Endothelial cell of umbilical vein (primary cell): ENCODE measurements around the gene KIAA0232. TPM values are rescaled to one million over a fixed set of nuclear protein-coding genes. Genes with fewer than 3 reads are reported as not detected.

Source experiments
- BruUV-seq: library from RNA; stranded (reverse); fragments of 400-500 nt; replicated peaks from 2 replicates; lab custom pipeline; 2021; lab: Mats Ljungman, UMichigan
- CTCF ChIA-PET: fragments of 300-600, 350-600 bp; sonication (Branson Sonifier 250); formaldehyde crosslinking; loops from one replicate; lab custom pipeline; 2021; ENCODE audit warnings: antibody characterized with exemption, inconsistent platforms; lab: Charles Lee
- POLR2A ChIA-PET: fragments of 300-600, 350-600 bp; sonication (Branson Sonifier 250); formaldehyde crosslinking; loops from one replicate; lab custom pipeline; 2021; ENCODE audit warnings: antibody characterized with exemption, inconsistent platforms; lab: Charles Lee
- DNase-seq: peaks from one replicate; pipeline ENCODE4 v3.0.0-alpha.2; 2011; ENCODE audit warnings: low read depth, low spot score
- FAIRE-seq: peaks from 2 replicates; lab custom pipeline; 2011; peaks lifted over from hg19 to GRCh38; lab: Jason Lieb, UNC
- H2AFZ ChIP-seq: 2 replicates; pipeline ENCODE4 v1.6.0; 2012; ENCODE audit warnings: low read depth, low read length, control low read depth, inconsistent platforms
- H3K27ac ChIP-seq: 2 replicates; pipeline ENCODE4 v1.5.1; 2011; ENCODE audit warnings: low read depth, mild to moderate bottlenecking, control low read depth, low read length, moderate library complexity; ENCODE audit not compliant: insufficient read depth
- H3K27me3 ChIP-seq, 2 experiments: 2 replicates each; pipeline versions ENCODE4 v1.6.0 to v1.6.1; 2011; ENCODE audit warnings: low read length in 2 of 2, mixed read lengths in 1 of 2; ENCODE audit not compliant: control insufficient read depth in 2 of 2, insufficient read depth in 2 of 2
- H3K36me3 ChIP-seq, 2 experiments: 2 replicates in 1 of 2; 3 replicates in 1 of 2; pipeline ENCODE4 v1.5.1; 2011; ENCODE audit warnings: low read length in 2 of 2, mild to moderate bottlenecking in 1 of 2, moderate library complexity in 1 of 2; ENCODE audit not compliant: control insufficient read depth in 2 of 2, insufficient read depth in 2 of 2; ENCODE audit errors: extremely low read depth in 1 of 2
- H3K4me1 ChIP-seq: 3 replicates; pipeline ENCODE4 v1.5.1; 2011; ENCODE audit warnings: mild to moderate bottlenecking, low read length; ENCODE audit not compliant: control insufficient read depth, insufficient read depth; ENCODE audit errors: extremely low read depth
- H3K4me2 ChIP-seq: 2 replicates; pipeline ENCODE4 v1.6.1; 2011; ENCODE audit warnings: low read length, control low read depth, mixed read lengths; ENCODE audit not compliant: insufficient read depth
- H3K4me3 ChIP-seq, 3 experiments: fragments of 200-600 bp in 1 of 3; sonication (generic), shearing (Covaris generic) in 1 of 3; replicated peaks in 1 of 3; 2 replicates each; pipeline ENCODE4 v1.5.1; 2011 to 2016; ENCODE audit warnings: control low read depth in 3 of 3, low read length in 3 of 3, mild to moderate bottlenecking in 2 of 3, inconsistent platforms in 1 of 3, low read depth in 1 of 3, moderate library complexity in 1 of 3; ENCODE audit not compliant: insufficient read depth in 1 of 3
- H3K79me2 ChIP-seq: 2 replicates; pipeline ENCODE4 v1.6.0; 2012; ENCODE audit warnings: low read length, inconsistent platforms; ENCODE audit not compliant: control insufficient read depth, insufficient read depth
- H3K9ac ChIP-seq: replicated peaks from 2 replicates; pipeline ENCODE3; 2011; ENCODE audit warnings: low read length, control low read depth; ENCODE audit not compliant: insufficient read depth; ENCODE audit errors: extremely low read depth
- H3K9me1 ChIP-seq: replicated peaks from 3 replicates; pipeline ENCODE4 v1.6.0; 2011; ENCODE audit warnings: mild to moderate bottlenecking, low read length; ENCODE audit not compliant: control insufficient read depth, insufficient read depth; ENCODE audit errors: extremely low read depth
- H3K9me3 ChIP-seq: replicated peaks from 2 replicates; pipeline ENCODE4 v1.5.1; 2012; ENCODE audit warnings: low read length, inconsistent platforms; ENCODE audit not compliant: control insufficient read depth, insufficient read depth
- H4K20me1 ChIP-seq: replicated peaks from 2 replicates; pipeline ENCODE3; 2011; ENCODE audit warnings: mild to moderate bottlenecking, low read length; ENCODE audit not compliant: control insufficient read depth, insufficient read depth; ENCODE audit errors: extremely low read depth
- EZH2 ChIP-seq: IDR thresholded peaks from 2 replicates; pipeline ENCODE4 v1.6.1; 2012; ENCODE audit warnings: borderline replicate concordance, low read depth, mild to moderate bottlenecking, moderate library complexity, low read length, inconsistent platforms; ENCODE audit not compliant: severe bottlenecking
- FOS ChIP-seq: IDR thresholded peaks from 2 replicates; pipeline ENCODE4 v1.6.1; 2011; ENCODE audit warnings: mild to moderate bottlenecking, low read length, moderate library complexity, borderline replicate concordance; ENCODE audit not compliant: insufficient read depth
- GATA2 ChIP-seq: IDR thresholded peaks from 2 replicates; pipeline ENCODE4 v1.7.0; 2011; ENCODE audit warnings: low read depth, mild to moderate bottlenecking, moderate library complexity, mixed read lengths, low read length; ENCODE audit not compliant: insufficient read length, insufficient read depth
- JUN ChIP-seq: IDR thresholded peaks from 2 replicates; pipeline ENCODE4 v1.6.1; 2011; ENCODE audit warnings: borderline replicate concordance, low read depth; ENCODE audit not compliant: insufficient read length, insufficient read depth
- MYC ChIP-seq: IDR thresholded peaks from one replicate; pipeline ENCODE4 v1.6.1; 2011; ENCODE audit warnings: mild to moderate bottlenecking, low read depth, low read length
- POLR2A ChIP-seq: IDR thresholded peaks from 2 replicates; pipeline ENCODE4 v1.6.1; 2012; ENCODE audit warnings: low read depth, mild to moderate bottlenecking, control low read depth, low read length
- POLR2AphosphoS5 ChIP-seq: IDR thresholded peaks from 2 replicates; pipeline ENCODE4 v1.6.1; 2012; ENCODE audit warnings: low read depth, mild to moderate bottlenecking, control low read depth, low read length, moderate library complexity; ENCODE audit not compliant: insufficient read depth
- dilution Hi-C: fragments of 300-500 bp; cut with MboI; formaldehyde crosslinking; loops from one replicate; pipeline ENCODE4 v1.15.0; 2019; ENCODE audit warnings: low sequenced_read_pairs; ENCODE audit not compliant: extremely low pct_ligation_motif_present
- intact Hi-C: fragments of 100-400 bp; cut with micrococcal nuclease; formaldehyde crosslinking; loops from one replicate; pipeline ENCODE4 v1.10.0; 2022
- polyA plus RNA-seq, 4 experiments: library from polyadenylated mRNA; depleted of rRNA in 3 of 4; stranded (reverse) in 3 of 4; unstranded in 1 of 4; fragments of >200 nt; gene quantifications; 2 replicates each; pipeline versions ENCODE4 v1.2.1 to v1.2.3, GENCODE V29; 2011 to 2012; ENCODE audit warnings: missing spikeins in 1 of 4
- total RNA-seq: library from RNA; stranded (reverse); gene quantifications from 2 replicates; pipeline ENCODE4 v1.2.3, GENCODE V29; 2021
- TF ChIP-seq, protein P1 (sequence below): IDR thresholded peaks from 2 replicates; pipeline ENCODE4 v1.6.1; 2011; ENCODE audit not compliant: insufficient read depth, insufficient read length
- TF ChIP-seq, protein P2 (sequence below), 2 donors: IDR thresholded peaks; 1 replicate in 1 of 2; 2 replicates in 1 of 2; pipeline ENCODE4 v1.5.1; 2011; ENCODE audit warnings: low read length in 2 of 2, mild to moderate bottlenecking in 2 of 2, moderate library complexity in 2 of 2, control low read depth in 1 of 2, inconsistent platforms in 1 of 2, low read depth in 1 of 2; ENCODE audit not compliant: insufficient read depth in 1 of 2; ENCODE audit errors: extremely low read depth in 1 of 2

Gene KIAA0232
- total and polyA plus RNA-seq, 2 donors (not counting 3 experiments of a cell fraction or from before 2014, with no cell fraction given), result 5.3 to 18.4 TPM

DNA sequence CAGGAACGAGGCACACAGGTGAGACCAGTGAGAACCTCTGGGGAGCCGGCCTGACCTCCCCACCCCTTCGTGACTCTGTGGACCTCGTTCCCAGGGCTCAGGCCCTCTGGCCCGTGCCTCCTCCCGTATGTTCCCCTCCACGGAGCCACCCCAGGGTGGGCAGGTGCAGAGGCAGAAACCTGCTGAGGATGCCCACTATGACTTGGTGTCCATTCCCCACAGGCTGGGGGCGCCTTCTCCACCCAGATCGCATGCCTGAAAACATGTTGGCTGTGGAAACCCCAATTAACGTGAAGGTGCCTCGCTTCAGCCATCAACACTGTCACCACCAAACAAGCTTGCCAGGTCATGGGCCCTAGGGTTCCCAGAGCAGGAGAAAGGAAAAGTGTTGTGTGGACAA, 39.5 kb upstream of the KIAA0232 start:
- Histone ChIP-seq H3K27ac (no peak overlapping the region), H4K20me1 (no peaks in the 10 kb centered on the region), H3K9me3 (no peaks in the 10 kb centered on the region), H2AFZ (no peak overlapping the region), H3K4me3 (no peak overlapping the region), H3K4me1 (no peaks in the 10 kb centered on the region), H3K79me2 (no peaks in the 10 kb centered on the region), H3K27me3 (peaks cover 0 to 1% of the 10 kb centered on the region in 2 experiments), H3K36me3 (no peaks in the 10 kb centered on the region), H3K4me2 (no peak overlapping the region), H3K9ac (no peak overlapping the region), H3K9me1 (no peaks in the 10 kb centered on the region)
- POLR2A ChIA-PET, result interaction anchor here (0.6 kb wide), 1 partner anchor 125 kb away, joined by 9 read pairs; no protein-coding TSS in a partner anchor
- no TSS peak for BruUV-seq
- dilution Hi-C loops, result no loop called here
- CTCF ChIA-PET, result interaction anchor here (1.3 to 1.4 kb wide), 3 partner anchors 15 to 131 kb away, joined by 3 to 4 read pairs (median 4); no protein-coding TSS in a partner anchor
- DNase-seq, result no peak
- no peak for TF ChIP-seq GATA2
- TF ChIP-seq MYC, result no peak
- TF ChIP-seq JUN, result no peak
- TF ChIP-seq, protein P1, sequence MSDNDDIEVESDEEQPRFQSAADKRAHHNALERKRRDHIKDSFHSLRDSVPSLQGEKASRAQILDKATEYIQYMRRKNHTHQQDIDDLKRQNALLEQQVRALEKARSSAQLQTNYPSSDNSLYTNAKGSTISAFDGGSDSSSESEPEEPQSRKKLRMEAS, result no peak
- TF ChIP-seq POLR2A, result no peak
- TF ChIP-seq EZH2, result no peak
- TF ChIP-seq, protein P2, sequence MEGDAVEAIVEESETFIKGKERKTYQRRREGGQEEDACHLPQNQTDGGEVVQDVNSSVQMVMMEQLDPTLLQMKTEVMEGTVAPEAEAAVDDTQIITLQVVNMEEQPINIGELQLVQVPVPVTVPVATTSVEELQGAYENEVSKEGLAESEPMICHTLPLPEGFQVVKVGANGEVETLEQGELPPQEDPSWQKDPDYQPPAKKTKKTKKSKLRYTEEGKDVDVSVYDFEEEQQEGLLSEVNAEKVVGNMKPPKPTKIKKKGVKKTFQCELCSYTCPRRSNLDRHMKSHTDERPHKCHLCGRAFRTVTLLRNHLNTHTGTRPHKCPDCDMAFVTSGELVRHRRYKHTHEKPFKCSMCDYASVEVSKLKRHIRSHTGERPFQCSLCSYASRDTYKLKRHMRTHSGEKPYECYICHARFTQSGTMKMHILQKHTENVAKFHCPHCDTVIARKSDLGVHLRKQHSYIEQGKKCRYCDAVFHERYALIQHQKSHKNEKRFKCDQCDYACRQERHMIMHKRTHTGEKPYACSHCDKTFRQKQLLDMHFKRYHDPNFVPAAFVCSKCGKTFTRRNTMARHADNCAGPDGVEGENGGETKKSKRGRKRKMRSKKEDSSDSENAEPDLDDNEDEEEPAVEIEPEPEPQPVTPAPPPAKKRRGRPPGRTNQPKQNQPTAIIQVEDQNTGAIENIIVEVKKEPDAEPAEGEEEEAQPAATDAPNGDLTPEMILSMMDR (IDR thresholded peaks at IDR 0.05; ENCODE audit: extremely low read depth in 1 of 2, insufficient read depth in 1 of 2, low read depth in 1 of 2, low read length in 2 of 2), result no peak
- no peak for TF ChIP-seq POLR2AphosphoS5
- TF ChIP-seq FOS, result no peak
- no peak for FAIRE-seq
- intact Hi-C loops, result no loop called here
